Esophagus squamous epithelium (tissue), 4 donors: Measurements from ENCODE around the gene RBFOX1.

Source experiments
- POLR2A ChIP-seq, 4 donors: fragments of 450-650 bp; IDR thresholded peaks; one replicate each; pipeline ENCODE4 v1.6.1; 2017; ENCODE audit warnings: antibody characterized with exemption in 4 of 4, mild to moderate bottlenecking in 4 of 4, moderate library complexity in 3 of 4
- TF ChIP-seq, protein P1 (sequence below), 6 experiments: fragments of 450-650 bp in 4 of 6; fragments of 200-600 bp in 2 of 6; sonication (generic) in 2 of 6; IDR thresholded peaks; one replicate each; pipeline ENCODE4 v1.5.1; 2016 to 2019; ENCODE audit warnings: antibody characterized with exemption in 6 of 6, mild to moderate bottlenecking in 4 of 6, moderate library complexity in 4 of 6

DNA sequence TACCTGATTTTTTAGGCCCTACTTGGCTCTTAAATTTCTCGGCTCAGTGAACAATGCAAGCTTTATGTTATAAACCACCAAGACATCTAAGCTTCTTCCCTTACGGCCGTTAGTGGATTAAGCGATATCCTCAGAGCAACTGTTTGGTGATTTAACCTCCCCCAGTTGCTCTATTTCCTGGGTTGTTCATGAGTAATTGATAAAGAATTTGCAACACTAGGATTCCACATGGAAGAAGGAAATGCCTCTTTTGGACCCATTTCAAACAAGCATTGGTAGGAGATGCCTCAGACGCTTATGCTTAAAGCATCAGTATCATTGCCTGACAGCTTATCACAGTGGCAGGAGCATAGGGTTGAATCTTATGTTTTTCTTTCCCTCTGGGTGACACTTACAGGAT, 65.3 kb downstream of the RBFOX1 start:
- TF ChIP-seq, protein P1, sequence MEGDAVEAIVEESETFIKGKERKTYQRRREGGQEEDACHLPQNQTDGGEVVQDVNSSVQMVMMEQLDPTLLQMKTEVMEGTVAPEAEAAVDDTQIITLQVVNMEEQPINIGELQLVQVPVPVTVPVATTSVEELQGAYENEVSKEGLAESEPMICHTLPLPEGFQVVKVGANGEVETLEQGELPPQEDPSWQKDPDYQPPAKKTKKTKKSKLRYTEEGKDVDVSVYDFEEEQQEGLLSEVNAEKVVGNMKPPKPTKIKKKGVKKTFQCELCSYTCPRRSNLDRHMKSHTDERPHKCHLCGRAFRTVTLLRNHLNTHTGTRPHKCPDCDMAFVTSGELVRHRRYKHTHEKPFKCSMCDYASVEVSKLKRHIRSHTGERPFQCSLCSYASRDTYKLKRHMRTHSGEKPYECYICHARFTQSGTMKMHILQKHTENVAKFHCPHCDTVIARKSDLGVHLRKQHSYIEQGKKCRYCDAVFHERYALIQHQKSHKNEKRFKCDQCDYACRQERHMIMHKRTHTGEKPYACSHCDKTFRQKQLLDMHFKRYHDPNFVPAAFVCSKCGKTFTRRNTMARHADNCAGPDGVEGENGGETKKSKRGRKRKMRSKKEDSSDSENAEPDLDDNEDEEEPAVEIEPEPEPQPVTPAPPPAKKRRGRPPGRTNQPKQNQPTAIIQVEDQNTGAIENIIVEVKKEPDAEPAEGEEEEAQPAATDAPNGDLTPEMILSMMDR (IDR thresholded peaks at IDR 0.05), result no peak
- TF ChIP-seq POLR2A (IDR thresholded peaks at IDR 0.05), result no peak
